Fibroblast of skin of scalp (primary cell): ENCODE results near the gene HEMGN. TPM values are rescaled to one million over a fixed set of nuclear protein-coding genes. Genes with fewer than 3 reads are reported as not detected.
"Not testable (repeated sequence)": the region's sequence is repeated elsewhere in the genome, so short reads cannot be mapped to it uniquely, and the experiment has no call there.

ENCODE experiments used
- DNase-seq: peaks from one replicate; pipeline ENCODE4 v3.0.0-alpha.2; 2013
- polyA plus RNA-seq, 2 experiments: library from polyadenylated mRNA; unstranded; fragments of 120-200 nt; gene quantifications; one replicate each; pipeline ENCODE4 v1.2.1, GENCODE V29; 2013; ENCODE audit not compliant: insufficient read length in 2 of 2

Gene HEMGN, protein sequence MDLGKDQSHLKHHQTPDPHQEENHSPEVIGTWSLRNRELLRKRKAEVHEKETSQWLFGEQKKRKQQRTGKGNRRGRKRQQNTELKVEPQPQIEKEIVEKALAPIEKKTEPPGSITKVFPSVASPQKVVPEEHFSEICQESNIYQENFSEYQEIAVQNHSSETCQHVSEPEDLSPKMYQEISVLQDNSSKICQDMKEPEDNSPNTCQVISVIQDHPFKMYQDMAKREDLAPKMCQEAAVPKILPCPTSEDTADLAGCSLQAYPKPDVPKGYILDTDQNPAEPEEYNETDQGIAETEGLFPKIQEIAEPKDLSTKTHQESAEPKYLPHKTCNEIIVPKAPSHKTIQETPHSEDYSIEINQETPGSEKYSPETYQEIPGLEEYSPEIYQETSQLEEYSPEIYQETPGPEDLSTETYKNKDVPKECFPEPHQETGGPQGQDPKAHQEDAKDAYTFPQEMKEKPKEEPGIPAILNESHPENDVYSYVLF
- polyA plus RNA-seq (2013, experiment 1 of 2; ENCODE audit: insufficient read length), result not detected
- polyA plus RNA-seq (2013, experiment 2 of 2; ENCODE audit: insufficient read length), result 0.46 TPM

DNA sequence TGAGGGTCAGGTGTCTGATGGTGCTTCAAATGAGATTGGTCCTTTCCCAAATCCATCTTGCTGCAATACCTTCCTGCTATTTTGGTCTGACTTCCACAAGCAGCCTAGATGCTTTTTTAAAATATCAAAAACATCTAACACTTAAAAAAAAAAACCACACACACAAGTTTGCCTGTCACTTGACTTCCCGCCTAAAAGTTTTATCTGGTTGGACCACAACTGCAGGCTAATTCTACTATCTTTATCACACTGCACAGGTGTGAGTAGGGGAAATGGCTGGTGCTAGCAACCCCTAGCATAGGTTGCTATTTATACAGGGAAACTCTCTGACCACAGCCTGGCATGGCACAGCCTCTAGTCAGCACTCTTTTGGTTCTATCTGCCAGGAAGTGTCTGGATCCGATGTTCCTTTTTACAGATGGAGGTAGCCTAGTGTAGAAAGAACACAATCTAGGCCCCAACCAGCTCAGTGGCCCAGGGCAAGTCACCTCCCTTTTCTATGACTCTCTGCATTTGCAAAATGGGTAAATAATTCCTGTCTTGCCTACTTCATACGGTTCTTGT lies at the start of gene HEMGN:
Gene HEMGN (minus strand): TSS at position 92 of the 564 bp plus-strand sequence. CDS start 36 bp downstream, at position 56.
- no peak for DNase-seq

DNA sequence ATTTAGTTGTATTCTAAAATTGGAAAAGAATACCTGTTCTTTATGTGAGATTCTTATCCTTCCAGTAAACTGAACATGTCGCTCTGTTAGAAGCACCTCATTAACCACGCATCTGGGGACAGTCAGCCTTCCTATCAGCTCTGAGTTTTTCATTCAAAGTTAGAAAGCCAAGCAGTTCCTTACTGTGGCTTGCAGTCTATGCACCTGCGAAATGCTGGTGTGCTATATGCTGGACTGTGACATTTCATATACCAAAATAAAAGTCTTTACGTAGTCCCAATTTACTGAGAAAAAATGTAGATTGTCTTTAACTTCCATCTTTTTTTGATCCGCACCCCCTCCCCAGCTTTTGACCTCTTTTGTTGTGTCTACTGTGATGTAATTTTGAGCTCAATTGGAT lies 49.5 kb upstream of the HEMGN start:
- DNase-seq, result no peak

DNA sequence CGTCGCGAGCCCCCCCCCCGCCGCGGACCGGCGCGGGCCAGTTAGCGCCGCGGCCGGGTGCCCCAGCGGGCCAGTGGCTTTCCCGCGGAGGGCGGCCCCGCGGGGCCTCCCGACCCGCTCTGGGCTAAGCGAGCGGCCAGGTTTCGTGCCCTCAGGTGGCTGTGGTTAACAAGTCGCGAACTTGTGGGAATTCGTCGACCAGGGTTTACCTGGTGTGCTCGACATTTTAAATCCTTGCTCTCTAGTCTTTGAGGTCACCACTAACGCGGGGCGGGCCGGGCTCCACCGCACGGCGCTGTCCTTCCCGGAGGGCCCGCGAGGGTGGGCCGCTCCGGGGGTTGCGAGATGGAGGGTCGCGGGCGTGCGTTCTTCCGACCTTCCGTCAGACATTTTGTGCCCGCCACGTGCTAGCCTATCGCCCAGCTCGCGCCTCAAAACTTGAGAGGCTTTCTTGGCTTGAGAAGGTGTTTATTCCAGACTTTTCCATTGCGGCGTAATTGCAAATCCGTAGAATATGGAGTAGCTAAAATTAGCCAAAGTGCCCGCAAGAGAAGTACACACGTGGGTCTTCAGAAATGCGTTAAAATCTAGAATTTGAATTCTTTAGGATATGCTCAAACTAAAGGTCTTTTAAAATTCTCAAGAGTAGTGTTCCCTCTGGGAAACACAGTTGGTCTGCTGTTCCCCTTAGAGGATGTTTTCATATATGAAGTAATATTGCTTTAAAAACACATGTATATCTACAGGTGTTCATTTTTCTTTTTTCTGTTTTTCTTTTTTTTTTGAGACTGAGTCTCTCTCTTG lies 47.3 kb upstream of the HEMGN start:
- peak; percentile 16 for DNase-seq

DNA sequence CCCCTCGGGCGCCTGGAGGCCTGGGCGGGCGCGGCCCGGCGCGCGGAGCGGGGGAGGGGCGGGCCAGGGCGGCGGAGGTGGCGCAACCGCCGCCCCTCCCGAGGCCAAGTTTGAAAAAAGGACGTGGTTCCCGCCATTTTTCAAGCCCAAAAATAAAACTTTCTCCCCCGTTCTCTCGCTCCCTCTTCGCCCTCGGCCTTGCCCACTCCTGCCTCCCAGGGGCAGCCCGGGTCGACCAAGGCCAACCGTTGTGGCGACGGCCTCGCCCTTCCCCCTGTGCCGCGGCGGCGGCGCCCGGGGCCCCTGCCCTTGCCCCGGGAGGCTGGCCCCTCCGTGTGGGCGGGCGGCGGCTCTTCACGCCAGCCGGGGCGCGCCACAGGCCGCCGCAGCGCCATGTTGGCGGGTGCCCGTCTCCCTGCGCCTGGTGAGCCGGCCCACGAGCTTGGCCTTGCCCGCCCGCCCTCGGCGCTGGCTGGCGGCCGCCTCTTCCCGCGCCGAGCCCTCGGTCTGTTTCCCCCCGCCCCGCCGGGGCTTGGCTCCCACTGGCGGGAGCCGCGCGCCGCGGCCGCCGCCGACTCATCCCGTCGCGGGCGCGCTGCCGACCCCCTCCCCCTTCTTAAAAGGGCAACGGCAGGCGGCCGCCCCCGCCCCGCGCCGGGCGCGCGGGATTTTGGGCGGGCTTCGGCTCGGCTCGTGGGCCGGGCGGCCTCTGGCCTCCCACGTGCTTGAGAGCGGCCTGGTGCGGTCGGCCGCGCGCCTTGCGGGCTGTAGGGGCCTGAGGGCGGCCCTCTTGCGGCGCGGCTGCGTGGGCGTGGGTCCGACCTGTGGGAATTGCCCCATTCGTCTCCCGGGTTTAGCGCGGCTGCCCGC lies 46.5 kb upstream of the HEMGN start:
- DNase-seq, result peak; percentile 85

DNA sequence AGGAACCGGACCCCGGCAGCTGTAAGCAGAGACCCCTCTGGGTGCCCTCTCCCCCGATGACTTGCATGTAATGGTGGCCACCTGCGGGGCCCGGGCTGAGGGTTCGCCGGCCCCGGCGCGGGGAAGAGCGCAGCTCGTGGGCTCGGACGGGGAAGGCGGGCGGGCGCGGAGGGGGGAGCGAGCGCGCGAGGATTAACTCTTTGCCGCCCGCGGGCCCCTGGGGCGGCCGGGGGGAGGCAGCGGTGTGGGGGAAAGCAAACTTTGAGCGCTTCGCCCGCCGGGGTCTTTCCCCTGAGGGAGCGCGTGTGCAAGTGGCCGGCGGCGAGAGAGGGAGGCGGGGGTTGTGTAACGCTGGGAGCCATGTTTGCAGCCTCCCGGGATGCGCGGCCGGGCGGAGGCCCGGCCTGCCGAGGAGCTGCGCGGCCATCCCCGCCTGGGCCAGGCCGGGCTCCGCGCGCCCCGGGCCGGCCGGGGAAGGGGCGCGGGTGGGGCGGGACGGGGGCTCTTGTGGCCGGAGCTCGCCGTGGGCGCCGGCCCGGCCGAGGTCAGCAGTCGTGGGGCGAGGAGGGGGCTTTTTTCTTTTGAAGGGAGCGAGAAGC lies 45.7 kb upstream of the HEMGN start:
- peak; percentile 48 for DNase-seq

DNA sequence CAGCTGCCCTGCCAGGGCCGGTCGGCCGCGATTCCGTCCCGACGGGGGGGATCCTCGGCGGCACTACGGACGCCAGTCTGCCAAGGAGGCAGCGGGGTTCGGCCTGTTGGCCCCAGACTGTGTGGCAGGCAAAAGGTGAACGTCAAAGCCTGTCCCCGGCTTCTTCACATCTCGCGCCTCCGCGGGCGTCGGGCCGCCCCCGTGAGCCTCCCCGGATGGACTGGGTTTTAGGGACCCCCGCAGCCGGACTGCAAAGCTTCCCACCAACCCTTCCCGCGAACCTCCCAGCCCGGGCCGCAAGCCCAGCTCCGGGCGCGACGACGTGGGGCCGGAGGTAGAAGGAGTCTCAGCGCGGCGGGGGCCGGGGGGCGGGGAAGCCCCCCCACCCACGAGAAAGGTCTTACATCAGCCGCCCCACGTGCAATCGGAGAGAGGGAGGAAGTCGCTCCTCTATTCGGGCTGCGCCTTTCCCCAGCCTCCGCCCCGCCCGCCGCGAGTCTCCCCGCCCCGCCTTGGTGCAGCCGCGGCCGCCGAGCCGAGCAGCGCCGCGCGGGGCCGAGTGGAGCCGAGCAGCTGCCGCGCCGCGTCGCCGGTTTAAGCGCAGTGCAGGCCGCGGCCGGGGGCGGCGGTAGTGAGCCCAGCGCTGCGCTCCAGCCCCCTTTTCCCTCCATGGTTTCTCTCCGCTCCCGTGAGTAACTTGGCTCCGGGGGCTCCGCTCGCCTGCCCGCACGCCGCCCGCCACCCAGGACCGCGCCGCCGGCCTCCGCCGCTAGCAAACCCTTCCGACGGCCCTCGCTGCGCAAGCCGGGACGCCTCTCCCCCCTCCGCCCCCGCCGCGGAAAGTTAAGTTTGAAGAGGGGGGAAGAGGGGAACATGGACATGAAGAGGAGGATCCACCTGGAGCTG lies 45.0 kb upstream of the HEMGN start, which contains the start of gene ANP32B:
Gene ANP32B (plus strand): TSS at position 659 of the 906 bp plus-strand sequence. CDS start 215 bp downstream, at position 874.
- peak; percentile 97 for DNase-seq

DNA sequence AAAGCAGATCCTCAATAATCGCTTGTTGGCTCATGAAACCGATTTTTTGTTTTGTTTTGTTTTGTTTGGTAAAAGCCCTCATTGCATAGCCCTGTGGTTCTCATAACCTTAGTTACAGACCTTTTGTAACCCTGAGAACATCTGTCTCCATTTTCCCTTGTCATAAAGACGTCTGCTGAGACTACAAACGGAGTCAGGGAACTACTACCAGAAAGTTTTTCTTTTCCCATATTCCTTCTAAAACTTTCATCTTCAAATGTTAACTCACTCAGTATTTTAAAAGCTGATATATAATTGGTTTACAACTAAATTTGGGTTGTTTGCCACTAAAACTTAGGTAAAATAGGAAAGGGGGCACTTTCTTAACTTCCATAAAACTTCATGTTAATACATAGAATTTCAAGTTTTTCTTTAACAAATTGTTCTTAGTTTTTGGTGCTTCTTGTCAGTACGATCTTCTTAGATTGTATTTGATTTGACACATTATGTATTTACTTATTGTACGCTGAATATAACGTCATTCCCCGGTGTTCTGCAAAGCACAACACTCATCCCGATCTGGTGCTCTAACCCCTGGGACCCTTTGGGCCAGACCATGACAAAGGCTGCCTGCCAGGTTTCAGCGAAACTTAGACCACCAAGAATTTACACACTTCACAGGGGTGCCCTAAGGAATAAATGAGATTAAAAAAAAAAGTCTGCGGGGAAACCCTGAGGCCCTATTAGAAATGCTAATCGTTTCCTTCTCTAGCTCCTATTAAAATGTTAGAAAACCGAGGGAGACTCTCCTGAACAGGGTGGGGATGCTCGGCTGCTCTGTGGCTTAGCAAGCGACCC lies 44.1 kb upstream of the HEMGN start:
- DNase-seq, result no peak

DNA sequence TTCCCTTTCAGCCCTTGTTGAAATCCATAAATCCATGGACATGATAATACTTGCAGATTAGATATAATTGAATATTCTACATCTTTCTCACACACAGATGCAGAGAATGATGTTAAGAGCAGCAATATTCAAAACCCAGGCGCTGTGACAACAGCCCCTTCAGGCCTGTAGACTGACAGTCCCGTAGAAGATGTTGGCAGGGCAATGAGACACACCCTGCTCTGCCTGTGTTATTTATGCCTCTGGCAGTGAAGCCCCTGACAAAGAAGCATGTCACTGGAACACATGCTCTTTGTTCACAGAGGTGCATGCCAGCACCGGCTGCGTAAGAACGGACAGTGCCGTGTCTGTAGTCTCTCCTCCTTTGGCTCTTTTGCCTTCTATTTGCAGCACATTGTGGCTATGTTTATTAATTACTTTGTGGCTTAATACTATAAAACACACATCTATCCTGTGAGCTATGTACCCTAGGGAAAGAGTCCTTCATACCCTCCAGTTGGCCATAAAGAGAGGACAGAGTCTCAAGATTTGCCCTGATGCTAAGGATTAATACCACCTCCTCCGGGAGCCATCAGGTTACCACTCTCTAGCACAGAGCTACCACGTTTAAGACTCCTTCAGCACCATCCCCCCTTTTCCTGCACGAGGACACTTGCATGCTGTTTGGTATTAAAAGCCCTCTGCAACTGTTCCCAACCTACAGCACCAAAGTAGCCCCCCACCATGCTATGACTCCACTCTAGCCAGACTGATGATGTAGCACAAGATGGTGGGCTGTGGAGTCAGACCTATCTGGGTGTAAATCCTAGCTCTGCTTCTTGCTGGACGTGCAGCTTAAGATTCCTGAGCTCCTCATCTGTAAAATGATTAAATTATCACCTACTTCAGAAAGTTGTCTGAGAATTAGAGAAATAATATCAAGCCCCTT lies 43.2 kb upstream of the HEMGN start:
- no peak for DNase-seq

DNA sequence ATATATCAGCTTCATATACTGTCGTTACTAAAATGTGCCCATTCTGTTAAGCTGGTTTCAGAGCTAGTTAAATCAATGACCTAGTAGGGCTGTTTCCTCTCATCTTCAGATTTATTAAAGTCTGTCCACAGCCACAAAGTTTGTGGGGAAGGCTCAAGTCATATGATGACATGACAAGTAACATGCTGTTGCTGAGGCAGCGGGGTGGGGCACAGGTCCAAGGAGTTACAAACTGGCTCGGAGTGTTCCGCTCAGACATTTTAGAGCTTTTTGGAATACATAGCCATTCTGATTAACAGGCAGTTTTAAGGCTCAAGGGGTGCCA lies 42.5 kb upstream of the HEMGN start:
- peak; percentile 52 for DNase-seq

DNA sequence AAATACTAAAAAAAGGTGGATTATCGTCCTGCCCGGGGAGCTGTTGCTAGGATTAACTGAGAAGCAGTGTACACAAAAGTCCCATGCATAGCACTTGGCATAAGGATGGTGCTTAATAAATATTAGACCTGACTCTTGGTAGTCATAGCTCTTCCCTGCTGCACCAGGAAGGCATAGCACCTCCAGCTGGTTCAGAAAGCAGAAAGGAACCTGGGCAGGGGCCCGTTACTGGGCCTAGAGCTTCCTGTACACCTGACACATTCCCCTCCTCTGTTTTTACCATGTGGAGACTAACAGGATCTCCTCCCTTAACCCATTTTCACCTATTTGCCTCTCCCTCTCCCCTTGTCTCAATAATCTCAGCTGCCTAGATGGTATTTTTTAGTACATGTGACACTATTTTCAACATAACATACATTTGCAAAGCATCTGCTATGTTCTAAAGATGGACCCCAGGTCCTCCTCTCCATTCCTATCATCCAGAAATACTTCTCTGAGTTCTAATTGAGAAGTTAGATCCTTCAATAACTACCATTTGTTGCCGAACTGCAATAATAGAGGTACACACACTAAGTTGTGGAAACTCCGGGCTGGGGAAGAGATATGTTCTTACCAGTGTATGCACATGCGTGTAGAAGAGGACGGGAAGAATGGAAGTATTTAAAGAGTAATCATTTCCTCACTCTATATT lies 42.0 kb upstream of the HEMGN start:
- no peak for DNase-seq

DNA sequence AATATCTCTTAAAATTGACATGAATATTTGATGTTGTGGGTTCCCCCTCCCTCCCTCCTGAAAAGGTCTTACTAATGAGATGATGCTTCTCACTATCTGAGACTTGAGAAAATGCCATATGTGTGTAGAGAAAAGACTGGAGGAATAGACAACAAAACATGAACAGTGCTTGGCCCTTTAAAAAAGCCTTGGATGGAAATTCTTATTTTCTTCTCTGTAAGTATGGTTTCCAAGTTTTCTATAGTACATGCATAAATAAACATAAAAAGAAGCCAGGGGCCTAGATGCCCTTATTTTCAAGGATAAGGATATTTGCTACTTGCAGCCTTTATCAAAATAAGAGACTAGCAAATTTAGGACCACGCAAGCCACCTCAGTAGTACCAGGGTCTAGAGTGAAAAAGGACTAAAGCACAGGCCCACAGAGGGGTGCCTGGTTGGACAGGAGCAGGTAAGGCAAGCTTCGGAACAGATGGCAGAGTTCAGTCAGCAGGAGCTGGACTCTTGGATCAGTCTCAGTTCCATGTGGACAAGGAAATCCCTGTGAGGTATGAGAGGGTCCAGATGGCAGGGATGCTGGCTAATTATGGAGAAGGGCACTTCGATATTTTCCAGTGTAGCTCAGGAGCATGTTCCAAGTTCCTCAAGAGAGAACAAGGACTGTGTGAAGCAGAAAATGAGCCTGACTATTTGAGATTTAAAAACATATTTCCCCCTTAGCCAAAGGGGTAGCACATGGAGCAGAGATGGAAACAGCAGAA lies 40.6 kb upstream of the HEMGN start:
- DNase-seq, result no peak

DNA sequence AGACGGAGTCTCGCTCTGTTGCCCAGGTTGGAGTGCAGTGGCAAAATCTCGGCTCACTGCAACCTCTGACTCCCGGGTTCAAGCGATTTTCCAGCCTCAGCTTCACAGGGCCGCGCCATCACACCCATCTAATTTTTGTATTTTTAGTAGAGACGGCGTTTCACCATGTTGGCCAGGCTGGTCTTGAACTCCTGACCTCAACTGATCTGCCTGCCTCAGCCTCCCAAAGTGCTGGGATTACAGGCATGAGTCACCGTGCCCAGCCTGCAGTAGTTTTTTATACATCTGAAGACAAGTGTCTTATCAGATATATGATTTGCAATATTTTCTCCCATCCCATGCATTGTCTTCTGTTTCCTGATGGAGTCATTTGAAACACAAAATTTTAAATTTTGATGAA lies 38.7 kb upstream of the HEMGN start:
- not testable (repeated sequence) for DNase-seq

DNA sequence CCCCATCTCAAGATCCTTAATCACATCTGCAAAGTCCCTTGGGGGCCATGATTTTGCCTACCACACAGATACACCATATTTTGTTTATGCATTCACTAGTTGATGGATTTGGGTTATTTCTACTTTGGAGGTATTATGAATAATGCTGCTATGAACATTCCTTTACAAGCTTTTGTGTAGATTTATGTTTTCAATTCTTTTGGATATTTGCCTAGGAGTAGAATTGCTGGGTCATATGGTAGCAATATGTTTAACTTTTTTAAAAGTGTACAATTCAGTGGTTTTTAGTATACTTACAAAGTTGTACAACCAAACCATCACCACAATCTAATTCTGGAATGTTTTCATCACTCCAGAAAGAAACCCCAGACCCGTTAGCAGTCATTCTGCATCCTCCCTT lies 37.4 kb upstream of the HEMGN start:
- peak; percentile 17 for DNase-seq

DNA sequence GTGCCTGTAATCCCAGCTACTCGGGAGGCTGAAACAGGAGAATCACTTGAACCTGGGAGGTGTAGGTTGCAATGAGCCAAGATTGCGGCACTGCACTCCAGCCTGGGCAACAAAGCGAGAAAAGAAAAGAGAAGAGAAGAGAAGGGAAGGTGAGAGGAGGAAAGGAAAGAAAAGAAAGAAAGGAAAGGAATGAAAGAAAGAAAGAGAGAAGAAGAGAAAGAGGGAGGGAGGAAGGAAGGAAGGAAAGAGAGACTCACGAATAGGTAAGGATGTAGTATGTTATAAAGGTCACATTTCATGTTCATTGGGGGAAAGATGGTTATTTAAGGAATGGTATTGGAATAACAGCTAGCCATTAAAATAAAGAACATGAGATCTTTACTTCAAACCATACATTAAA lies 34.8 kb upstream of the HEMGN start:
- DNase-seq, result no peak

DNA sequence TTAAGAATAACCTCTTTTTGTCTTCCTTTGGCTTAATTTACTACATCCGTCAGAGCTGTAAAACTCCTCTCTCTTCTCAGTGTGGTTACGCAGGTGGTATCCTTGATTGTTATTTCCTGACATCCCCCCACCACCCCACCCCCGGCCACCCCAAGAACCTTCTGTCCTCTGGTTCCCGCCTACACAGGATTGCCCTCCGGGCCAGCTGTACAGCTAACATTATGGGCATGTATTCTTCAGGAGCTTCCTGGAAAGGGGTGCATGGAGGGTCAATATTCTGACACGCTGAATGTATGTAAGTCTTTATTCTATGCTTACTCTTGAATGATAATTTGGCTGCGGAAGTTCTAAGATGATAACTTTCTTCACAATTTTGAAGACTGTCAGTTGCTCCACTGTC lies 32.2 kb upstream of the HEMGN start:
- DNase-seq, result no peak

DNA sequence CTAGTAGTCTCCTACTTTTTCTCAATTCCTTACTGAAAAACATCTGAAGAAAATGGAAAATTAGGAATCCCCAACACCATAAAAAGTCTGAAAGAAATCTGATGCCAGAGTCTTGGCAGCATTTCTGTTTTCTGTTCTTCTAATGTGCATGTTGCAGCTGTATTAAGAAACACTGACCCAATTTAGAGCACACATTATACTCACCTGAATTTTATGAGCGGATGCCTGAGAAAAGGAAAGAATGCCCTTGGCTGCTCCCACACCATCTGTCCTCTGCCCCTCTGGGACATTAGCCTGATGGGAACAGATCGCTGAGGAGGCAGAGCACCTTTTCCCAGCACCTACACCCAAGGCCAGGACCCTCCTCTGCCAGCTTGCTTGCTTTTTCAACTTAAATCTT lies 31.0 kb upstream of the HEMGN start:
- DNase-seq, result no peak

DNA sequence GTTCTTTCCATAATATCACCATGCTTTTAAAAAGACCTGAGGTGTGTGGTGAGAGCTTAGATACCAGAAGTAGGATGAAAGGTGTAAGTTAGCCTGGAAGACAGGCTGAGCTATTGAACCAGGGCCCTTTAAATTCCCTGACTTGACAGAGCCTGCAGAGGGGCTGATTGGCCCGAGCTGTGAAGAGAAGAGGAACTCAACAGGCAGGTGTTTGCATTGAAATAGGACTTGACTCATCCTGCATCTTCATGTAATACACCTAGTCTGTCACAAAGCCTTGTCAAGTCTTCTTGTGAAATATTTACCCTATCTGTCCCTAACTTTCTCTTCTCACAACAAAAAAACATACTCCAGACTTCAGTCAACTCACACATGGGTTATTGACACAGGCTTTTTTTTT lies 28.5 kb upstream of the HEMGN start:
- no peak for DNase-seq
